ENCODE measurements around the gene OR2T12.

GRCh38 chr1:248277876-248278275 lies 25.3 kb downstream of the OR2T12 start, which contains the start of gene OR2T33:
- TF ChIP-seq ZNF114 (CRISPR knock-in tag; IDR thresholded peaks at IDR 0.05) (no peak), CTCF (conservative IDR thresholded peaks at IDR 0.05; ENCODE audit: low read depth in 2 of 2) (no peak), REST (IDR thresholded peaks at IDR 0.05; ENCODE audit: unreplicated experiment) (no peak), EZH2 (IDR thresholded peaks at IDR 0.05; ENCODE audit: low read depth, unreplicated experiment) (no peak), STAT1 (IDR thresholded peaks at IDR 0.05; ENCODE audit: unreplicated experiment) (no peak), POLR2AphosphoS5 (IDR thresholded peaks at IDR 0.05; ENCODE audit: low read depth) (no peak), CREB1 (CRISPR knock-in tag; IDR thresholded peaks at IDR 0.05; ENCODE audit: low read depth) (no peak), EZH2phosphoT487 (IDR thresholded peaks at IDR 0.05; ENCODE audit: unreplicated experiment) (no peak), JUNB (IDR thresholded peaks at IDR 0.05; ENCODE audit: unreplicated experiment) (no peak)

Data from GM23338 (cell line).